CD14-positive monocyte (primary cell): ENCODE results near the gene DTNB. TPM values are rescaled to one million over a fixed set of nuclear protein-coding genes. Genes with fewer than 3 reads are reported as not detected.

Experiments used
- DNase-seq, 3 donors: peaks; one replicate each; pipeline ENCODE4 v3.0.0-alpha.2; 2011 to 2022
- H2AFZ ChIP-seq: 2 replicates; pipeline ENCODE4 v1.6.0; 2012; ENCODE audit warnings: mild to moderate bottlenecking, low read depth, low read length, inconsistent platforms; ENCODE audit not compliant: insufficient read depth, poor library complexity, severe bottlenecking
- H3K27ac ChIP-seq, 2 donors: 1 replicate in 1 of 2; 2 replicates in 1 of 2; pipeline ENCODE4 v1.5.1; 2012 to 2013; ENCODE audit warnings: low read length in 2 of 2, control low read depth in 1 of 2, inconsistent platforms in 1 of 2, low read depth in 1 of 2, mild to moderate bottlenecking in 1 of 2
- H3K27me3 ChIP-seq, 2 donors: one replicate each; pipeline versions ENCODE4 v1.6.0 to v1.6.1; 2011 to 2013; ENCODE audit warnings: low read length in 2 of 2; ENCODE audit not compliant: control insufficient read depth in 2 of 2, insufficient read depth in 2 of 2
- H3K36me3 ChIP-seq, 2 donors: replicated peaks in 1 of 2; 1 replicate in 1 of 2; 2 replicates in 1 of 2; pipeline versions ENCODE4 v1.5.1 to v1.6.1; 2012 to 2013; ENCODE audit warnings: low read length in 2 of 2, control low read depth in 1 of 2, inconsistent platforms in 1 of 2, mild to moderate bottlenecking in 1 of 2; ENCODE audit not compliant: insufficient read depth in 2 of 2, control insufficient read depth in 1 of 2
- H3K4me1 ChIP-seq, 2 donors: 1 replicate in 1 of 2; 2 replicates in 1 of 2; pipeline versions ENCODE4 v1.5.1 to v1.6.1; 2012 to 2013; ENCODE audit warnings: low read length in 2 of 2, control low read depth in 1 of 2, inconsistent platforms in 1 of 2, mild to moderate bottlenecking in 1 of 2, moderate library complexity in 1 of 2; ENCODE audit not compliant: insufficient read depth in 2 of 2, control insufficient read depth in 1 of 2
- H3K4me2 ChIP-seq: replicated peaks from 2 replicates; pipeline ENCODE3; 2012; ENCODE audit warnings: low read length, moderate library complexity, mild to moderate bottlenecking; ENCODE audit not compliant: poor library complexity, severe bottlenecking; ENCODE audit errors: extremely low read depth
- H3K4me3 ChIP-seq, 3 experiments: fragments of 200-600 bp in 1 of 3; sonication (generic) in 1 of 3; replicated peaks in 1 of 3; 1 replicate in 2 of 3; 2 replicates in 1 of 3; pipeline ENCODE4 v1.5.1; 2011 to 2013; ENCODE audit warnings: low read length in 3 of 3, mild to moderate bottlenecking in 3 of 3, control low read depth in 2 of 3, low read depth in 2 of 3, inconsistent platforms in 1 of 3, moderate library complexity in 1 of 3
- H3K79me2 ChIP-seq: 2 replicates; pipeline ENCODE4 v1.6.0; 2012; ENCODE audit warnings: mild to moderate bottlenecking, control low read depth, inconsistent platforms, low read length, moderate library complexity; ENCODE audit not compliant: insufficient read depth
- H3K9ac ChIP-seq: 2 replicates; pipeline ENCODE4 v1.6.0; 2017; ENCODE audit warnings: low read length, mild to moderate bottlenecking; ENCODE audit not compliant: insufficient read depth, poor library complexity, severe bottlenecking
- H3K9me3 ChIP-seq, 2 donors: replicated peaks in 1 of 2; 1 replicate in 1 of 2; 2 replicates in 1 of 2; pipeline versions ENCODE4 v1.5.1 to v1.6.1; 2012 to 2013; ENCODE audit warnings: low read length in 2 of 2, control low read depth in 1 of 2; ENCODE audit not compliant: control insufficient read depth in 1 of 2, insufficient read depth in 1 of 2
- H4K20me1 ChIP-seq: 2 replicates; pipeline ENCODE4 v1.6.0; 2012; ENCODE audit warnings: mild to moderate bottlenecking, low read length, control low read depth, moderate library complexity; ENCODE audit not compliant: insufficient read depth
- H3K27ac Mint-ChIP-seq, 7 donors: one replicate each; pipeline ENCODE4 v1.8.0; 2020; ENCODE audit warnings: mild to moderate bottlenecking in 7 of 7, mixed read lengths in 7 of 7, moderate library complexity in 6 of 7, inconsistent platforms in 2 of 7
- H3K27me3 Mint-ChIP-seq, 3 donors: one replicate each; pipeline ENCODE4 v1.8.0; 2021 to 2022; ENCODE audit warnings: low read depth in 3 of 3, mild to moderate bottlenecking in 3 of 3, mixed read lengths in 3 of 3, moderate library complexity in 3 of 3, inconsistent platforms in 1 of 3
- H3K36me3 Mint-ChIP-seq, 2 donors: one replicate each; pipeline ENCODE4 v1.8.0; 2020; ENCODE audit warnings: mixed read lengths in 2 of 2, inconsistent platforms in 1 of 2, mild to moderate bottlenecking in 1 of 2
- H3K4me1 Mint-ChIP-seq: one replicate; pipeline ENCODE4 v1.8.0; 2020; ENCODE audit warnings: mild to moderate bottlenecking, mixed read lengths
- H3K4me3 Mint-ChIP-seq, 2 donors: one replicate each; pipeline ENCODE4 v1.8.0; 2020; ENCODE audit warnings: mild to moderate bottlenecking in 2 of 2, mixed read lengths in 2 of 2, moderate library complexity in 1 of 2
- H3K9me3 Mint-ChIP-seq, 7 donors: one replicate each; pipeline ENCODE4 v1.8.0; 2020 to 2022; ENCODE audit warnings: mixed read lengths in 7 of 7, mild to moderate bottlenecking in 6 of 7, moderate library complexity in 6 of 7, inconsistent platforms in 2 of 7
- WGBS: methylation state at CpG from one replicate; pipeline ENCODE4 v1.1.5; 2013; ENCODE audit warnings: missing lambda C conversion rate; ENCODE audit not compliant: insufficient coverage; 5-methylcytosine and 5-hydroxymethylcytosine counted together
- intact Hi-C, 2 donors: fragments of 100-400 bp; cut with micrococcal nuclease; formaldehyde crosslinking; loops; one replicate each; pipeline versions ENCODE4 v1.15.0 to v1.15.1; 2023
- polyA plus RNA-seq, 3 donors: library from polyadenylated mRNA; depleted of rRNA in 1 of 3; unstranded in 2 of 3; stranded (reverse) in 1 of 3; fragments of 300-500 nt in 2 of 3; fragments of >200 nt in 1 of 3; fragmentation: Illumina TruSeq in 2 of 3; gene quantifications; 1 replicate in 2 of 3; 2 replicates in 1 of 3; pipeline ENCODE4 v1.2.3, GENCODE V29; 2012 to 2021
- TF ChIP-seq, protein P1 (sequence below): fragments of 200-600 bp; IDR thresholded peaks from one replicate; pipeline ENCODE4 v1.8.0; 2022; ENCODE audit warnings: antibody characterized with exemption, mild to moderate bottlenecking

DTNB gene
- polyA plus RNA-seq, 3 donors: 3.0 to 4.2 (median 3.3) TPM

DNA sequence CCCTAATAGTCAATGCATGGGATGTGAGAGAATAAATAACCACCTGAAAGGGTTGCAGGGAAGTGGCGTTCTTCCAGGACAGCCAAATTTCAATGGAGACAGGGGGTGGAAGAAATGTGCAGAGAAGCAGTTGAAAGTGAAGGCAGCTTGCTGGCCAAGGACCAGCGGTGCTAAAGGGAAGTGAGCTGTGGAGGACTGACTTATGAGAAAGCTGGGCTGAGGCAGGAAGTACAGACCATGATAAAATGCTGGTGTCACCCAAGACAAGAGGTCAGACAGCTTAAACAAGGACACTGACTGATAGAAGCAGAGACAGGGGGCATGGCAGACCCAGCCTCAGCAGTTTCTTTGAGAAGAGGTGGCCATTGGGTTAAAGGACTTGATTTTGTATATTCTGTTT, 106.7 kb downstream of the DTNB start:
- no peaks in the 10 kb centered on the region for H3K27me3 ChIP-seq
- H3K27ac ChIP-seq: peak overlapping the region; percentile 53 to 78
- intact Hi-C loops: loop anchor here (5.0 to 10.0 kb wide), 2 partner anchors 82 to 204 kb away; no protein-coding TSS in a partner anchor
- TF ChIP-seq, protein P1, sequence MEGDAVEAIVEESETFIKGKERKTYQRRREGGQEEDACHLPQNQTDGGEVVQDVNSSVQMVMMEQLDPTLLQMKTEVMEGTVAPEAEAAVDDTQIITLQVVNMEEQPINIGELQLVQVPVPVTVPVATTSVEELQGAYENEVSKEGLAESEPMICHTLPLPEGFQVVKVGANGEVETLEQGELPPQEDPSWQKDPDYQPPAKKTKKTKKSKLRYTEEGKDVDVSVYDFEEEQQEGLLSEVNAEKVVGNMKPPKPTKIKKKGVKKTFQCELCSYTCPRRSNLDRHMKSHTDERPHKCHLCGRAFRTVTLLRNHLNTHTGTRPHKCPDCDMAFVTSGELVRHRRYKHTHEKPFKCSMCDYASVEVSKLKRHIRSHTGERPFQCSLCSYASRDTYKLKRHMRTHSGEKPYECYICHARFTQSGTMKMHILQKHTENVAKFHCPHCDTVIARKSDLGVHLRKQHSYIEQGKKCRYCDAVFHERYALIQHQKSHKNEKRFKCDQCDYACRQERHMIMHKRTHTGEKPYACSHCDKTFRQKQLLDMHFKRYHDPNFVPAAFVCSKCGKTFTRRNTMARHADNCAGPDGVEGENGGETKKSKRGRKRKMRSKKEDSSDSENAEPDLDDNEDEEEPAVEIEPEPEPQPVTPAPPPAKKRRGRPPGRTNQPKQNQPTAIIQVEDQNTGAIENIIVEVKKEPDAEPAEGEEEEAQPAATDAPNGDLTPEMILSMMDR: no peak
- peak overlapping the region; percentile 28 for H2AFZ ChIP-seq
- DNase-seq: peak; percentile 76 to 78 (median 78)
- peak overlapping the region; percentile 31 for H3K4me2 ChIP-seq
- no peaks in the 10 kb centered on the region for H3K36me3 ChIP-seq
- H3K4me3 ChIP-seq: peak overlapping the region in 1 of 3 experiments; percentile 31
- H3K4me1 Mint-ChIP-seq: peaks cover 18% of the 10 kb centered on the region
- H3K36me3 Mint-ChIP-seq: no peaks in the 10 kb centered on the region
- H3K9me3 ChIP-seq: no peaks in the 10 kb centered on the region
- peak overlapping the region in 1 of 2 donors; percentile 57 for H3K4me3 Mint-ChIP-seq
- H3K9ac ChIP-seq: peak overlapping the region; percentile 15
- H4K20me1 ChIP-seq: no peaks in the 10 kb centered on the region
- H3K27me3 Mint-ChIP-seq: peaks cover 0 to 1% (median 0%) of the 10 kb centered on the region in 3 donors
- no peaks in the 10 kb centered on the region for H3K9me3 Mint-ChIP-seq
- no peaks in the 10 kb centered on the region for H3K79me2 ChIP-seq
- peak overlapping the region; percentile 87 to 95 (median 92) for H3K27ac Mint-ChIP-seq
- WGBS: 0% methylated on average over 2 of the region's 2 CpGs
- H3K4me1 ChIP-seq: peaks cover 18 to 26% of the 10 kb centered on the region in 2 donors

DNA sequence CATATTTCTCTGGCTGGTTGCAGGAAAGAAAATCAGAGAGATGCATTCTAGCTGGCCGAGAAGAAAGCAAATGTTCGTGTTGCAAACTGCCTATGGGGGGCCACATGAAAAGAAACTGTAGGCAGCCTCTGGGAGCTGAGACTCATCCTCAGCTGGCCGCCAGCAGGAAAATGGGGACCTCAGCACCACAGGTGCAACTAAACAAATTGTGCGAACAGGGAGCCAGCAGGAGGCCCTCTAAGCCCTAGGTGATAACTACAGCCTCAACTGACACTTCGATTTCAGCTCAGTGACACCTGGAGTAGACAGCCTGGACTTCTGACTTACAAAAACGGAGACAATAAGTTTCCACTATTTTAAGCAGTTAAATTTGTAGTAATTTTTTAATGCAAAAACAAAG, 107.3 kb downstream of the DTNB start:
- Mint-ChIP-seq H3K27me3 (peaks cover 0 to 1% (median 0%) of the 10 kb centered on the region in 3 donors), H3K4me1 (peaks cover 21% of the 10 kb centered on the region), H3K4me3 (no peak overlapping the region), H3K36me3 (no peaks in the 10 kb centered on the region), H3K27ac (no peak overlapping the region), H3K9me3 (peaks cover 0 to under 1% (median 0%) of the 10 kb centered on the region in 7 donors)
- Histone ChIP-seq H3K27ac (peak overlapping the region in 1 of 2 donors; percentile 78), H3K27me3 (no peaks in the 10 kb centered on the region), H3K9me3 (no peaks in the 10 kb centered on the region), H2AFZ (no peak overlapping the region), H3K4me2 (peak overlapping the region; percentile 31), H4K20me1 (no peaks in the 10 kb centered on the region), H3K9ac (no peak overlapping the region), H3K36me3 (no peaks in the 10 kb centered on the region), H3K4me1 (peaks cover 23 to 30% of the 10 kb centered on the region in 2 donors), H3K79me2 (no peaks in the 10 kb centered on the region), H3K4me3 (peak overlapping the region in 1 of 3 experiments; percentile 31)
- TF ChIP-seq, protein P1: no peak
- no peak for DNase-seq
- intact Hi-C loops: loop anchor here (5.0 to 10.0 kb wide), 2 partner anchors 81 to 204 kb away; no protein-coding TSS in a partner anchor
- 90% methylated on average over 4 of the region's 6 CpGs for WGBS
